Cardiac fibroblast (primary cell): Measurements from ENCODE around the gene ADAM19.
A peak's percentile ranks its signal among the peaks of the same experiment; 100 is the strongest.

Experiments
- DNase-seq, 2 donors: peaks; one replicate each; pipeline versions ENCODE4 v3.0.0 to v3.0.0-alpha.2; 2010; ENCODE audit warnings: low read depth in 2 of 2
- H3K4me3 ChIP-seq, 2 donors: replicated peaks in 1 of 2; 1 replicate in 1 of 2; 2 replicates in 1 of 2; pipeline ENCODE4 v1.5.1; 2011; ENCODE audit warnings: low read depth in 2 of 2, low read length in 2 of 2, mild to moderate bottlenecking in 2 of 2, moderate library complexity in 1 of 2
- TF ChIP-seq, protein P1 (sequence below): IDR thresholded peaks from one replicate; pipeline ENCODE4 v1.5.1; 2011; ENCODE audit warnings: low read depth, mild to moderate bottlenecking, low read length, inconsistent platforms

ADAM19 gene

DNA sequence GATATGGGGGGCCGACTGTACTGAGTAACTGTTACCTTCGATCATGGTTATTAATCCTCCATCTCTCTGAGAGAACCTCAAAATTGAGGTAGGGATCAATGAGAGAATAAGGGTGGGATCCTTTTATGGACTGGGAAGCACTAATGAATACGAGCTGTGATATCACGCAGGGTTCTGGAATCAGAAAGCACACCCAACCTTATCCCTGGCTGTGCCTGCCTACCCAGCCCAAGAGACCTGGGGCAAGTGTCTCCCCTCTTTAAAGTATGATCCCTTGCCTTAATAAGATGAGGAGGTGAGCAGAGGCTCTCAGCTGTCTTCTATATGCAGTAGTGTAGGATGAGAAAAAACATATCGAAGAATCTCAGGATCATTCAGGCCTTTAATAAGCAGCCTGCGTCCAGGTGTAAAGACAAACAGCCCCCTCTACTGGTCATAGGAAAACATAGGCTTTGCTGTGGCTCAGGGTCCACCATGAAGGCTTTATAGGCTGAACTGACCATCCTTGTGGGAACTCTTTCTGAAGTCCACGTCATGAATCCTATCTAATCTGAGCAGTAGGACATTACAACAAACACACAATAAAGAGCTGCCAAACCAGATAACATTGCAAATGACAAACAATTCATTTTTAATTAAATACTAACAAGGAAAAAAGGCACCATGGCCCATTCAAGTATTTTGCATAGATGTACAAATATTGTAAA, 98.7 kb downstream of the ADAM19 start:
- DNase-seq: peak; percentile 81
- no peak overlapping the region for H3K4me3 ChIP-seq
- TF ChIP-seq, protein P1, sequence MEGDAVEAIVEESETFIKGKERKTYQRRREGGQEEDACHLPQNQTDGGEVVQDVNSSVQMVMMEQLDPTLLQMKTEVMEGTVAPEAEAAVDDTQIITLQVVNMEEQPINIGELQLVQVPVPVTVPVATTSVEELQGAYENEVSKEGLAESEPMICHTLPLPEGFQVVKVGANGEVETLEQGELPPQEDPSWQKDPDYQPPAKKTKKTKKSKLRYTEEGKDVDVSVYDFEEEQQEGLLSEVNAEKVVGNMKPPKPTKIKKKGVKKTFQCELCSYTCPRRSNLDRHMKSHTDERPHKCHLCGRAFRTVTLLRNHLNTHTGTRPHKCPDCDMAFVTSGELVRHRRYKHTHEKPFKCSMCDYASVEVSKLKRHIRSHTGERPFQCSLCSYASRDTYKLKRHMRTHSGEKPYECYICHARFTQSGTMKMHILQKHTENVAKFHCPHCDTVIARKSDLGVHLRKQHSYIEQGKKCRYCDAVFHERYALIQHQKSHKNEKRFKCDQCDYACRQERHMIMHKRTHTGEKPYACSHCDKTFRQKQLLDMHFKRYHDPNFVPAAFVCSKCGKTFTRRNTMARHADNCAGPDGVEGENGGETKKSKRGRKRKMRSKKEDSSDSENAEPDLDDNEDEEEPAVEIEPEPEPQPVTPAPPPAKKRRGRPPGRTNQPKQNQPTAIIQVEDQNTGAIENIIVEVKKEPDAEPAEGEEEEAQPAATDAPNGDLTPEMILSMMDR: peak; percentile 82

DNA sequence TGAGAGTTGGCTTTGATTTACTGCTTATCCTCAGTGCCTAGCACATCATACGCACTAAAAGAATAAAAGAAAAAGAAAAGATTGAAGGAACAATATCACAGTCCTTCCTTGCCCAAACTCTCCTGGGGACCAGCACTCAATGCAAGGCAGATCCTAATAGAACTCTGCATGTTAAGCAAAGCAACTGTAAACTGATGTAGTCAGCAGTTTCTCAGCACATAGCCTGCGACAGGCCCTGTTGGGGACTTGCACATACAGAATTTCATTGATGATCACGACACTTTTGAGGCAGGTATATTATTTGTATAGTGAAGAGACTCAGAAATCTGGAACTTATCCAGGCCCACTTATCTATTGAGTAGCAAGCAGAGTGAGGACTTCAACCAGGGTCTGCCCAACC, 100.1 kb downstream of the ADAM19 start:
- TF ChIP-seq, protein P1: no peak
- H3K4me3 ChIP-seq: no peak overlapping the region
- no peak for DNase-seq

DNA sequence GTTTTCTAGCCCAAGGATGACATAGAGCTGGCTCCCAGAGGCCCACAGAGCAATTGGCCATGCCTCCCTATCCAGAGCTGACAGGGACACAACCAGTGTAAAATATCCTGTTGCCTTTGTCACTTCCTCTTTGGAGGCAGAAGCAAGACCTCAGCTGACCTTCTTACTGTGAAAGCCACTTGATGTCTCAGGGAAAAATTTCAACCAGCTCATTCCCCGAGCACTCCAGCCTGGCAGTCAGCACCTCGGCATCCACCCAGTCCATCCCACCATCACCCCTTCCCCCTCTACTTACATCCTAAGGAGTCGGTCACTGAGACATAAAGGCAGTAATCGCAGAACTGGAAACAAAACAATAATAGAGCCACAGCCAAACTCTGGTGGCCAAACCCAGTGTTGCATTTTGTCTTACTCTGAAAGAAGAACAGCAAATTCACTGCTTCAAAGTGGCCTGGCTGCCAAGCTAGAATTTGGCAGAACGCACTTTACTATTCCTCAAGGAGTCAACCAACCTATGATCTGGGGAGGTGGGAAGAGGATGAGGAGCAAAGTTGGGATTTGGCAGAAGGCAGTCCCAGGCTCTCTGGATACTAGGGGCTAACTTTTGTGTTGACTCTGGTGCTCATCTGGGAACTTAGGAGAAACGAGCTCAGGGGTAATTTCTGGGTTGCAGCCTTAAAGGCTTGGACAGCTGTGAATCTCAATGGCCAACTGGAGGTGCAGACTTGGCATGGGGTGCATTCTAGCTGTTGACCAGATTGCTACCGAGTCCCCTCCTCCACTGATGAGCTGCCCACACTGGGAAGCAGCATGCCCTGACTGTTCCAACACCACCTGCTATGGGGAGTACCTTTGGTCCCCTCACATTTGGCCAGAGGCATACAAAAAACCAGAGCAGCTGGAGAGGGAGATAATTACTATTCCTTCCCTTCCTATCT, 101.9 kb downstream of the ADAM19 start:
- TF ChIP-seq, protein P1: peak; percentile 20
- peak; percentile 31 to 52 for DNase-seq
- H3K4me3 ChIP-seq: no peak overlapping the region

DNA sequence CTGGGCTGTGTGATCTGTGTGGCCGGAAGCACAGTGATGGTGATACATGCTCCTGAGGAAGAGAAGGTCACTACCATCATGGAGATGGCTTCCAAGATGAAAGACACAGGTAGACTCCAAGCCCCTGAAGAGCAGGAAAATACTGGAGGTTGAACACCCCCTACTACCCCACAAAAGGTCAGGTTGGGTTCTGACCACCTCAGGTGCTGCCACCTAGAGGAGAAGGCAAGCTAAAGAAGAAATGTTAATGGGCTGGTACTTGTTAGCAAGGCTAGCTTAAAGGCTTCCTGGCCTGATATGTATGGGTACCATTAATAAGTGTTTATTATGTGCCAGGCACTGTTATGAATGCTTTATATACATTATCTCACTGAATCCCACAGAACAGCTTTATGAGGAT, 103.9 kb downstream of the ADAM19 start:
- no peak overlapping the region for H3K4me3 ChIP-seq
- TF ChIP-seq, protein P1: peak; percentile 69
- DNase-seq: peak; percentile 47 to 53

DNA sequence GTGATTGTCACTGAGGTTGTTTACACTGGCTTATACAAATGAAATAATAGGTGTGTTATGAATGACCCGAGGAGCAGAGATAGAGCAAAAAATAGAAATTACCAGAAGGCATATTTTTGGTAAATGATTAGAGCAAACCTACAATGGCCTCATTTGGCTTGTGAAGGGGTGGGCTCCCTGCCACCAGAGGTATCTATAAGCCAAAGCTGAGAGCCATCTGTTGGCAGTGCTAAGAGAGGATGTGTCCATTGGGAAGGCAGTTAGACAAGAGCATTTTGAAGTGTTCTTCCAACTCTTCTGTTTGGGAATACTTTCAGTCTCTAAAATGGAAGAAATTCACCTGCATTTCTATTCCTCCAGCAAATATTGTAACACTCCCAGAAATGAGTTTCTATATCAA, 104.9 kb downstream of the ADAM19 start:
- TF ChIP-seq, protein P1: no peak
- no peak overlapping the region for H3K4me3 ChIP-seq
- no peak for DNase-seq

DNA sequence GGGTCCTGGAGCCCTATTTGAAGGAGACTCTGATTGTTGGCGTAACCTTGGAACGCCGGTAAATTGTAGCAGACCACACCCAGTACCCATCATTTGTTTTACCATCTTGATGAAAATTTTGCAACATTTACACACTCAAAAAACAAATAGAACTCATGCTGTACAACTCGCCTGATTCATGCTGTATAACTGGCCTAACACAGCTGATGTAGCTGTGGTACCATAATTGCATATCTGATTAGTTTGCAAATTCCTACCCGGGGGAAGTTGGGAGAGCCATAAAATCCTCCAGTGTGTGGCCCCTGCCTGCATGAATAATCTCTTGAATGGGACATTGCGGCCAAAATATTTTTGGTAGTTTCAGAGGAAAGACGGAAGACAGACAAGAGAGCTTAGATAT, 105.9 kb downstream of the ADAM19 start:
- H3K4me3 ChIP-seq: no peak overlapping the region
- TF ChIP-seq, protein P1: no peak
- DNase-seq: no peak
